D721Med (cell line): ENCODE data around the gene ADAM33.

Experiments
- DNase-seq: peaks from one replicate; pipeline ENCODE4 v3.0.0; 2011; ENCODE audit warnings: low spot score; ENCODE audit not compliant: insufficient read length
- FAIRE-seq: peaks from 2 replicates; lab custom pipeline; 2011; peaks lifted over from hg19 to GRCh38; lab: Jason Lieb, UNC
- CTCF ChIP-seq: IDR thresholded peaks from 2 replicates; pipeline ENCODE4 v1.5.1; 2012; ENCODE audit warnings: mild to moderate bottlenecking, control low read depth; ENCODE audit not compliant: insufficient read depth; ENCODE audit errors: missing control alignments

The ADAM33 gene

GRCh38 chr20:3659492-3660261, 22.1 kb downstream of the ADAM33 start:
- no peak for TF ChIP-seq CTCF
- FAIRE-seq (no peak), DNase-seq (no peak)

- no peak for FAIRE-seq
- TF ChIP-seq CTCF = no peak
- no peak for DNase-seq
These were observed 22.9 kb downstream of the ADAM33 start for GRCh38 chr20:3658716-3659491.

GRCh38 chr20:3658019-3658715, 23.6 kb downstream of the ADAM33 start:
- FAIRE-seq = no peak
- DNase-seq = no peak
- no peak for TF ChIP-seq CTCF

GRCh38 chr20:3655131-3655405, 26.7 kb downstream of the ADAM33 start:
- no peak for DNase-seq
- no peak for TF ChIP-seq CTCF
- FAIRE-seq = no peak

- DNase-seq (no peak), FAIRE-seq (no peak)
- no peak for TF ChIP-seq CTCF
These were observed 27.3 kb downstream of the ADAM33 start for GRCh38 chr20:3654326-3655130.

- TF ChIP-seq CTCF = no peak
- no peak for FAIRE-seq
- no peak for DNase-seq
These were observed 27.9 kb downstream of the ADAM33 start for GRCh38 chr20:3653921-3654320.
